Measurements from ENCODE around the gene FBXO41. TPM values are rescaled to one million over a fixed set of nuclear protein-coding genes. Genes with fewer than 3 reads are reported as not detected.

Gene FBXO41
- total RNA-seq, 2 experiments from 2014 or later: 20.4 to 57.9 TPM

GRCh38 chr2:73212448-73213176, 71.7 kb downstream of the FBXO41 start:
- H3K27ac ChIP-seq (ENCODE audit: low read depth, low read length, poor library complexity, severe bottlenecking): no peak overlapping the region
- H4K20me1 ChIP-seq (ENCODE audit: insufficient read depth, low read length): no peaks in the 10 kb centered on the region
- peak; percentile 79 for DNase-seq (ENCODE audit: low spot score)
- peaks cover 25% of the 10 kb centered on the region for H3K4me1 ChIP-seq (ENCODE audit: insufficient read depth, low read length, poor library complexity, severe bottlenecking)
- no peaks in the 10 kb centered on the region for H3K9me3 ChIP-seq (ENCODE audit: low read length)
- H3K79me2 ChIP-seq (ENCODE audit: insufficient read depth, low read depth, low read length): peaks cover 30% of the 10 kb centered on the region
- no peaks in the 10 kb centered on the region for H3K36me3 ChIP-seq (ENCODE audit: insufficient read depth, low read length)
- ChIA-PET POLR2A (interaction anchor here (0.6 to 1.6 kb wide), 11 partner anchors 8 to 130 kb away, joined by 3 to 4 read pairs (median 3); partner anchors contain the start of genes CCT7 and PRADC1), CTCF (ENCODE audit: unreplicated experiment) (interaction anchor here (0.6 to 1.3 kb wide), 6 partner anchors 13 to 129 kb away, joined by 3 to 6 read pairs (median 4); partner anchors contain the start of gene PRADC1)
- peak; percentile 94 for TF ChIP-seq CTCF (conservative IDR thresholded peaks at IDR 0.05; ENCODE audit: low read length)
- no peak for TF ChIP-seq EZH2phosphoT487 (IDR thresholded peaks at IDR 0.05; ENCODE audit: borderline replicate concordance, low read depth, low read length)
- H3K9me2 ChIP-seq (ENCODE audit: insufficient read depth, low read length): no peaks in the 10 kb centered on the region
- H3K4me3 ChIP-seq (ENCODE audit: low read depth, low read length, poor library complexity, severe bottlenecking): no peak overlapping the region
- intact Hi-C loops (cut with micrococcal nuclease; ENCODE audit: unreplicated experiment): loop anchor here (1.0 to 2.0 kb wide), 3 partner anchors 36 to 127 kb away; no protein-coding TSS in a partner anchor
- 0 out of 2 replicates have a peak overlapping the region, but pooled peaks have one; percentile 3 for H3K4me2 ChIP-seq (ENCODE audit: low read length)
- BruUV-seq (replicated peaks): no TSS peak
- H2AFZ ChIP-seq (ENCODE audit: low read length): peak overlapping the region; percentile 69; the same call in 1 of the 2 replicates

DNA sequence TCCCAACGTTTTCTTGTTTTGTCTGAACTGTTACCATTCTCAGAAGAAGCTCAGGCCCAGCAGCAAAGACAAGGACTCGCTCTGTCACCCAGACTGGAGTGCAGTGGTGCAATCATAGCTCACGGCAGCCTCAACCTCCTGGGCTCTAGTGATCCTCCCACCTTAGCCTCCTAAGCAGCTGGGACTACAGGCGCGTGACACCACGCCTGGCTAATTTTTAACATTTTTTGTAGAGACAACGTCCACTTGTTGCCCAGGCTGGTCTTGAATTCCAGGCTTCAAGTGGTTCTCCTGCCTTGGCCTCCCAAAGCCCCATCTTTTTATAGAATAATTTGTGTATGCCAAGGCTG, 72.2 kb downstream of the FBXO41 start:
- Histone ChIP-seq H3K9me2 (ENCODE audit: insufficient read depth, low read length) (no peaks in the 10 kb centered on the region), H3K4me2 (ENCODE audit: low read length) (0 out of 2 replicates have a peak overlapping the region, but pooled peaks have one; percentile 3), H4K20me1 (ENCODE audit: insufficient read depth, low read length) (no peaks in the 10 kb centered on the region), H3K4me1 (ENCODE audit: insufficient read depth, low read length, poor library complexity, severe bottlenecking) (peaks cover 25% of the 10 kb centered on the region), H2AFZ (ENCODE audit: low read length) (peak overlapping the region; percentile 69; the same call in 1 of the 2 replicates), H3K79me2 (ENCODE audit: insufficient read depth, low read depth, low read length) (peaks cover 25% of the 10 kb centered on the region), H3K4me3 (ENCODE audit: low read depth, low read length, poor library complexity, severe bottlenecking) (no peak overlapping the region), H3K36me3 (ENCODE audit: insufficient read depth, low read length) (no peaks in the 10 kb centered on the region), H3K9me3 (ENCODE audit: low read length) (no peaks in the 10 kb centered on the region), H3K27ac (ENCODE audit: low read depth, low read length, poor library complexity, severe bottlenecking) (no peak overlapping the region)
- intact Hi-C loops (cut with micrococcal nuclease; ENCODE audit: unreplicated experiment): loop anchor here (1.0 to 2.0 kb wide), 3 partner anchors 35 to 127 kb away; no protein-coding TSS in a partner anchor
- TF ChIP-seq EZH2phosphoT487 (IDR thresholded peaks at IDR 0.05; ENCODE audit: borderline replicate concordance, low read depth, low read length) (no peak), CTCF (conservative IDR thresholded peaks at IDR 0.05; ENCODE audit: low read length) (no peak)
- POLR2A ChIA-PET: interaction anchor here (0.6 to 1.6 kb wide), 8 partner anchors 9 to 92 kb away, joined by 3 to 4 read pairs (median 3); partner anchors contain the start of genes CCT7 and PRADC1
- no peak for DNase-seq (ENCODE audit: low spot score)
- BruUV-seq (replicated peaks): no TSS peak
- CTCF ChIA-PET (ENCODE audit: unreplicated experiment): interaction anchor here (0.6 to 1.3 kb wide), 4 partner anchors 14 to 128 kb away, joined by 3 to 6 read pairs (median 4); partner anchors contain the start of gene PRADC1

All from OCI-LY7 (cell line).